ENCODE data around the gene TBCD.

TBCD gene

DNA sequence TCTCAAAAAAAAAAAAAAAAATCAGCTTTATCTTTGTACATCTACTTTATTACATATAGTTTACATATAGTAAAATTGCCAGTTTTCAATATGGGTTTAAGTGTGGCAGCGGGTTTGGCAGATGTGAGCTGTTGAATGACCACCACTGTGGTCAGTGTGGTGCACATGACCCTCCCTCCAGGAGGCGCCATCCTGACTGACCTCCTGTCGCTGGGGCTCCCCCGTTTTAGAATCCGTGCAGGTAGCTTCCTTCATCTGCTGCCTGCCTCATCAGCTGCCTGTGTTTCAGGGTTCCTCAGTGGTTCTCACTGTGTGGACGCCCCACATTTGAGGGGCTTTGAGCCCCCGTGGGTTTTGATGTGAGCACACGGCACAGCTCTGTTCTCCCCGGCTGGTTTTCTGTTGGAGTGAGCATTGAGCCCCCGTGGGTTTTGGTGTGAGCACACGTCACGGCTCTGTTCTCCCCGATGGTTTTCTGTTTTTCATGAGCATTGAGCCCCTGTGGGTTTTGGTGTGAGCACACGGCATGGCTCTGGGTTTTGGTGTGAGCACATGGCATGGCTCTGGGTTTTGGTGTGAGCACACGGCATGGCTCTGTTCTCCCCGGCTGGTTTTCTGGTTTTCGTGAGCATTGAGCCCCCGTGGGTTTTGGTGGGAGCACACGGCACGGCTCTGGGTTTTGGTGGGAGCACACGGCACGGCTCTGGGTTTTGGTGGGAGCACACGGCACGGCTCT lies 145.8 kb downstream of the TBCD start:
- peaks cover 52% of the 10 kb centered on the region for H3K36me3 Mint-ChIP-seq (ENCODE audit: low read depth)
- H3K9me3 Mint-ChIP-seq: no peaks in the 10 kb centered on the region
- no peaks in the 10 kb centered on the region for H3K27me3 Mint-ChIP-seq
- H3K4me1 Mint-ChIP-seq (ENCODE audit: low read depth): peaks cover 38% of the 10 kb centered on the region
- no peak overlapping the region for H3K27ac Mint-ChIP-seq
- no peak overlapping the region for H3K4me3 Mint-ChIP-seq

DNA sequence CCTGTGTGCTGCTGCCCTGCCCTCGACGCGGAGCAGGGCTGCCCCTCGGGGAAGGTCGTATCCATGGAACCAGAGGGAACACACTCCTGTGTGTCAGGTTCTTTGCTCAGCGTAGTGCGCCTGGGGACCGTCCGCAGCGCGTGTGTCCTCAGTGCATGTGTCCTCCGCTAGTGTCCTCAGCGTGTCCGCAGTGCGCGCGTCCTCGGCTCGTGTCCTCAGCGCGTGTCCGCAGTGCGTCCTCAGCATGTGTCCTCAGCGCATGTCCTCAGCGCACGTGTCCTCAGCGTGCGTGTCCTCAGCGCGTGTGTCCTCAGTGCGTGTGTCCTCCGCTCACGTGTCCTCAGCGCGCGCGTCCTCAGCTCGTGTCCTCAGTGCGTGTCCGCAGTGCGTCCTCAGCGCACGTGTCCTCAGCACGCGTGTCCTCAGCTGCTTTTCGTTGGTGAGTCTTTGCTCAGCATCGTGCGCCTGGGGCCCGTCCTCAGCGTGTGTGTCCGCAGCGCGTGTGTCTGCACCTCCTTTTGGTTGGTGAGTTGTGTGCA lies 147.2 kb downstream of the TBCD start:
- Mint-ChIP-seq H3K36me3 (ENCODE audit: low read depth) (peaks cover 42% of the 10 kb centered on the region), H3K4me3 (no peak overlapping the region), H3K9me3 (no peaks in the 10 kb centered on the region), H3K27me3 (no peaks in the 10 kb centered on the region), H3K4me1 (ENCODE audit: low read depth) (peaks cover 24% of the 10 kb centered on the region), H3K27ac (no peak overlapping the region)

DNA sequence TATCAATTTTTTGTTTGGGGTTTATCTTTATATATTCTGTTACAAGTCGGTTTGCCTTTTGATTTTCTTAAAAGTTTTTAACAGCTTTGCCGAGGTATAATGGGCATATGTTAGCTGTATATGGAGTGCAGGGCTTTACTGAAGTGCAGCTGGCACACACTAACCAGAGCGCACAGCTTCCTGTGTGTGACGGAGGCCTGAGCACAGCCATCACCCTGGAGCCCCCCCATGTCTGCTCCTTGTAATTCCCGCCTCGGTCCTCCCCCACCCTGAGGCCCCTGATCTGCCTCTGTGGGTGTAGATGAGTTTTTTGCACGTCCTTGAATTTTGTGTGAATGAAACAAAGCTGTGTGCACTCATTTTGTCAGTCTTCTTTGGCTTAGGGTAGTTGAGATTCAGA lies 148.1 kb downstream of the TBCD start:
- Mint-ChIP-seq H3K27ac (no peak overlapping the region), H3K4me3 (no peak overlapping the region), H3K36me3 (ENCODE audit: low read depth) (peaks cover 44% of the 10 kb centered on the region), H3K27me3 (no peaks in the 10 kb centered on the region), H3K4me1 (ENCODE audit: low read depth) (peaks cover 15% of the 10 kb centered on the region), H3K9me3 (no peaks in the 10 kb centered on the region)

DNA sequence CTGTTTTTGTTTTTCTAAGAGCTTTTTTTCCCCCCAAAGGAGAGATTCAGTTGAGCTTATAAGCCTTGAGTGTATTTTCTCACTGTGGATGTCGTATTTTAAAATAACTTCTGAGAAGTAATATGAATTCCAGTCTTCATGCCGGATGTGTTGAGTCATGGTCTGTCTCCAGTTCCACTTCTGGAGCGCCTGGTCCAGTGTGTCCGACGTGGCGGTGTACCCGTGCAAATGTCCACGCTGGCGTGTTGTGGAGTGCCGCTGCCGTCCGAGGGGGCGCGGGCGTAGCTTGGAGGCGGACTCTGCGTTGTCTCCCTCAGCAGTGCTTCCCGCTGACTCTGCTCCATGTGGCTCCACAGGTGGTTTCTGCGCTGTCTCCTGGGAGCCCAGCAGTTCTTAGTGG lies 148.9 kb downstream of the TBCD start:
- Mint-ChIP-seq H3K9me3 (no peaks in the 10 kb centered on the region), H3K27ac (no peak overlapping the region), H3K4me3 (no peak overlapping the region), H3K27me3 (no peaks in the 10 kb centered on the region), H3K4me1 (ENCODE audit: low read depth) (peaks cover 9% of the 10 kb centered on the region), H3K36me3 (ENCODE audit: low read depth) (peaks cover 36% of the 10 kb centered on the region)

DNA sequence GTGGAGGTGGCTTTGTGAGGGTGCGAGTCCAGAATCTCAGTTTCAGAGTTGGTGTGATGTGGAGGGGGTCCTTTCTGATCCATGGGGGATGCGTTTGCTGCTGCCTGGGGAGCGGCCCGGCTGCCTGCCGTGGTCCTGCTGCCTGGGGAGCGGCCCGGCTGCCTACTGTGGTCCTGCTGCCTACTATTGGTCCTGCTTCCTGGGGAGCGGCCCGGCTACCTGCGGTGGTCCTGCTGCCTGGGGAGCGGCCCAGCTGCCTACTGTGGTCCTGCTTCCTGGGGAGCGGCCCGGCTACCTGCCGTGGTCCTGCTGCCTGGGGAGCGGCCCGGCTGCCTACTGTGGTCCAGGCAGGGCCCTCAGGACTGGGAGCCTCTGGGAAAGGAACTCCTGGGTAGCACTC lies 149.5 kb downstream of the TBCD start:
- Mint-ChIP-seq H3K4me1 (ENCODE audit: low read depth) (peaks cover 9% of the 10 kb centered on the region), H3K9me3 (no peaks in the 10 kb centered on the region), H3K27me3 (no peaks in the 10 kb centered on the region), H3K36me3 (ENCODE audit: low read depth) (peaks cover 42% of the 10 kb centered on the region), H3K27ac (no peak overlapping the region), H3K4me3 (no peak overlapping the region)

DNA sequence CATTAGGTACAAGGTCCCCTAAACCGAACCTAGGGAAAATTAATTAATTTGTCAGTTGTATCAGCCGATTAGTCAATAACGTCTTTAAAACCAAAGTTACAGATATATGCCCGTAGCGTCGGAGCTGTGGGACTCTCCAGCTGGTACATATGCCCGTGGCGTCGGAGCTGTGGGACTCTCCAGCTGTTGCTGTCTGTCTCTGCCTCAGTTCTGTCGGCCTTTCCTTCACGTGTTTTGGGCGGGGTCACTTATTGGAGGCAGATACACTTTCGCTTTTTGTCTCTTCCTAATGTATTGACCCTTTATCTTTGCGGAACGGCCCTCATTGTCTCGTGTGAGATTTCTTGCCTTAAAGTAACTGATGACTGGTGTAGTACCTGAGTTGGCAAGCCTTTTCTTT lies 150.0 kb downstream of the TBCD start:
- no peaks in the 10 kb centered on the region for H3K27me3 Mint-ChIP-seq
- H3K9me3 Mint-ChIP-seq: no peaks in the 10 kb centered on the region
- H3K36me3 Mint-ChIP-seq (ENCODE audit: low read depth): peaks cover 40% of the 10 kb centered on the region
- no peak overlapping the region for H3K27ac Mint-ChIP-seq
- peaks cover 9% of the 10 kb centered on the region for H3K4me1 Mint-ChIP-seq (ENCODE audit: low read depth)
- no peak overlapping the region for H3K4me3 Mint-ChIP-seq

DNA sequence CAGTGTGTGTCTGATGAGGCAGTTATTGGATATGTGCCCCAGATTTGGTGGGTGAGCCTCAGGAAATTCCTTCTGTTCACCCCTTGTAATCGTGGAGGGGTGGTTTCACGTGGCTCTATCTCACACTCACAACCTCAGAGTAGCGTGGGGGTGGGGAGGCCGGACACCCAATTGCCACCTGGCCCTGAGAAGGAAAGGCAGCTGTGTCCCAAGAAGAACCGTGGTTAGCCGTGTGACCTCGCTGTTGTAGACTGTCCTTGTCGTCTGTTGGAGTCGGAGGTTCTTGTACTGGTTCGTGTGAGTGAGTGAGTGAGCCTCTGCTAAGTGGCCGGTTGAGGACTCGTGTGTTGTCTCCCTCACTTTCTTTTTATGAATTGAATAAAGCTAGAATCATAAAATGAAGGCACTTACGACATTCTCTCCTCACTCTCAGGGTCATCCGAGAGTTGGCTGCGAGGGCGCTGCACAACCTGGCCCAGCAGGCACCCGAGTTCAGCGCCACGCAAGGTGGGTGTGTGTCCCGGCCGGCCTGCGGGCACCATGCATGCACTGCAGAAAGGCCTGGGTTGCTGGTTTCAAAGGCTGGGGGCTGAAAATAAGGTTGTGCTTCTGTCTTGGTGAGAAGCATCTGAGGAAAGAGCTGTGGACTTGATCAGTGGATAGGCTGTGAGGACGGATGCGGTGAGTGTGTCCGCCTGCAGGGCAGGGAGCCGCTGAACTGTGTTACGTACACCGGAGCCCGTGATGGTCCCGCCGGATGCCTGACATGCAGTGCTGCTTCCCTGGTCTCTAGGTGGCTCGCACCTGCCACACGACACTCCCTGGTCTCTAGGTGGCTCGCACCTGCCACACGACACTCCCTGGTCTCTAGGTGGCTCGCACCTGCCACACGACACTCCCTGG lies 151.4 kb downstream of the TBCD start:
- Mint-ChIP-seq H3K9me3 (no peaks in the 10 kb centered on the region), H3K27ac (no peak overlapping the region), H3K27me3 (no peaks in the 10 kb centered on the region), H3K36me3 (ENCODE audit: low read depth) (peaks cover 39% of the 10 kb centered on the region), H3K4me3 (no peak overlapping the region), H3K4me1 (ENCODE audit: low read depth) (peaks cover 12% of the 10 kb centered on the region)

DNA sequence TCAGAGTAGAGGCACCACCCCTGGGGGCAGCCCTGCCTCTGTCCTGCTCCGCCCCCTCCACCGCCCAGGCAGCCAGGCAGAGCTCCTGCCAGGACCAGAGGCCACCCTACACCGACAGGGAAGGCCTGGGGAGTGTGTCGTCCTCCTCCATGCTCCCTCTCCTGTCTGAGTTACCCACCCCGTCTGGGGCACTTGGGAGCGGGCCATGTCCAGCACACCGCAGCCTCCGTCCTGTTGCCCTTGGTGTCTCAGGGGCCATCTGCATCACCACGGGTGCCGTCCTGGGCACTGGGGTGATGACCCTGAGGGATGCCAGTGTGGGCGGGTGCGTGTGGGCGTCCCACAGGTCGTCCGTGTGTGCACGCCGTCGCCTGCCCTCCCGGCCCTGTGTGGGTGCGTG lies 153.3 kb downstream of the TBCD start:
- no peaks in the 10 kb centered on the region for H3K27me3 Mint-ChIP-seq
- H3K9me3 Mint-ChIP-seq: no peaks in the 10 kb centered on the region
- H3K36me3 Mint-ChIP-seq (ENCODE audit: low read depth): peaks cover 34% of the 10 kb centered on the region
- no peak overlapping the region for H3K27ac Mint-ChIP-seq
- peaks cover 15% of the 10 kb centered on the region for H3K4me1 Mint-ChIP-seq (ENCODE audit: low read depth)
- H3K4me3 Mint-ChIP-seq: no peak overlapping the region

DNA sequence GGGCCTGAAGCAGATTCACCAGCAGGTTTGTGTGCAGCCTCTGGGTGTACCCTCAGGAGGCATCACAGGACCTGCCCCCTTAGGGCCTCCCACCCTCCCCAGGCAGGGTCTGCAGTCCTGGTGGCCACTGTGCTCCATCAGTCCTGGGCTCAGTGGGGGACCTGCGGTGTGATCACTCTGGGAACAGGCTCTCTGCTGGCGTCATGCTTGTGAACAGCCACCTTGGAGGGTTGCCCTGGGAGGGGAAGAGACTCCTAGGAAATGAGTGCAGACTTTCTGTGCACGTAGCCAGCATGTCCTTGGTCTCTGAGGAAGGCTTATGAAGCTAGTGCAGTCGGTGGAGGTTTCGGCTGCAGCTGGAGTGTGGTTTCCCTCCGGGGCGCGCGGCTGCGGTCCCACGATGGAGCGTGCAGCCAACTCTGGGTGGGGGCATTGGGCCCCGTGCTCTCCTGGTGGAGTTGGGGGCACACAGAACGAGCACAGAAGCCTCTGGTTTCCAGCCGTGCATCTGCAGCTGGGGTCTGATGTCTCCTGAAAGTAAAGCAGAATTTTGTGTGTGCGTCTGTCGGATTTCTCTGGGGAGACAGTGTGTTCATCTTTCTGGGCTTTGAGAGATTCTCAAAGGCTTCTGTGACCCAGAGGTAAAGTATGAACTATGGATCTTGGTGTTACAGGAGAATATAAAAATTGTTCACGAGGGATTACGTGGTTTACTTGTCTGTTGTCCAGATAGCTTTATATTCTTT lies 156.1 kb downstream of the TBCD start:
- Mint-ChIP-seq H3K9me3 (no peaks in the 10 kb centered on the region), H3K4me1 (ENCODE audit: low read depth) (peaks cover 22% of the 10 kb centered on the region), H3K27ac (no peak overlapping the region), H3K4me3 (no peak overlapping the region), H3K27me3 (no peaks in the 10 kb centered on the region), H3K36me3 (ENCODE audit: low read depth) (peaks cover 31% of the 10 kb centered on the region)

DNA sequence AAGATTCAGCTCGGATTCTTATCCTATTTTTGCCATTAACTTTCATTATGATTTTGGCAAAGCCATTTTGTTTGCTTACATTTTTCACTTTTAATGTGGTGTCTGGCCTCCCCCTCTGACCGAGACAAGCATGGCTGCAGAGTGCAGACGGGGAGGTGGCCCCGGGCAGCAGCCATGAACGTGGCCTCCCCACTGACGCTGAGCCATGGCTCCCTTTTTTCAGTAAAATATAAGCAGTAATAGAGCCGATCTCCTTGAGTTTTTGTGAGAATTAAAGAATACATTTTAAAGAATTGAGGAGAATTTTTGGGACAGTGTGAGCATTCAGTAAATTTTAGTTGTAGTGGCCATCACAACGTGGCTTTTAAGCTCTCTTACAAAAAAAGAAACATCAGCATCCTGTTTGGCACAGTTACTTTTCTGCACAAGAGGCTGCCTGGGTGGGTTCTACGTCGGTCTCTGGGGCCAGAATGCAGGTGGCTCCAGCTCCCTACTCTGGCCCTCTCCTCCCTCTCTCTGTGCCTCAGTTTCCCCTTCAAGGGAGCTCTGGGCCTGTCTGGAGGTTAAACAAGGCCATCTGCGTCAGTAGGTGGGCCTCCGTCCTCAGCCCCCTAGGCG lies 156.8 kb downstream of the TBCD start:
- Mint-ChIP-seq H3K4me1 (ENCODE audit: low read depth) (peaks cover 22% of the 10 kb centered on the region), H3K4me3 (no peak overlapping the region), H3K27ac (no peak overlapping the region), H3K9me3 (no peaks in the 10 kb centered on the region), H3K27me3 (no peaks in the 10 kb centered on the region), H3K36me3 (ENCODE audit: low read depth) (peaks cover 31% of the 10 kb centered on the region)

DNA sequence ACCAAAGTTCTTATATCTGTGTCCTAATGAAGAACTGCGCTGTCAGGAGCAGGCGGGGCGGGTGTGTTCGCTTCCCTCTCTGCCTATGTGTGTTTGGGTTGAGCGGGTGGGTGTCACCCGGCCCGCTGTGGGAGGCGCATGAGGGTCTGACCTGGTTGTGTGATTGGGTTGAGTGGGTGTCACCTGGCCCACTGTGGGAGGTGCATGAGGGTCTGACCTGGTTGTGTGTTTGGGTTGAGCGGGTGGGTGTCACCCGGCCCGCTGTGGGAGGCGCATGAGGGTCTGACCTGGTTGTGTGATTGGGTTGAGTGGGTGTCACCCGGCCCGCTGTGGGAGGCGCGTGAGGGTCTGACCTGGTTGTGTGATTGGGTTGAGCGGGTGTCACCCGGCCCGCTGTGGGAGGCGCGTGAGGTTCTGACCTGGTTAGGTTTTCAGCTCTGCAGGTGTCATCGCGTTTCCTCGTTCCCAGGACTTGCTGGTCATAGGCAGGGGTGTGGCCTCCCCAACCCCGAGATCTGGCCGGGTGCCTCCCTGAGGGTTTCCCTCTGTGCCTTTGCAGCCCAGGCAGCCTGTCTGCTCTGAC lies 157.5 kb downstream of the TBCD start:
- H3K4me1 Mint-ChIP-seq (ENCODE audit: low read depth): peaks cover 22% of the 10 kb centered on the region
- H3K4me3 Mint-ChIP-seq: no peak overlapping the region
- H3K9me3 Mint-ChIP-seq: no peaks in the 10 kb centered on the region
- peak overlapping the region; percentile 23 for H3K27ac Mint-ChIP-seq
- peaks cover 26% of the 10 kb centered on the region for H3K36me3 Mint-ChIP-seq (ENCODE audit: low read depth)
- no peaks in the 10 kb centered on the region for H3K27me3 Mint-ChIP-seq

DNA sequence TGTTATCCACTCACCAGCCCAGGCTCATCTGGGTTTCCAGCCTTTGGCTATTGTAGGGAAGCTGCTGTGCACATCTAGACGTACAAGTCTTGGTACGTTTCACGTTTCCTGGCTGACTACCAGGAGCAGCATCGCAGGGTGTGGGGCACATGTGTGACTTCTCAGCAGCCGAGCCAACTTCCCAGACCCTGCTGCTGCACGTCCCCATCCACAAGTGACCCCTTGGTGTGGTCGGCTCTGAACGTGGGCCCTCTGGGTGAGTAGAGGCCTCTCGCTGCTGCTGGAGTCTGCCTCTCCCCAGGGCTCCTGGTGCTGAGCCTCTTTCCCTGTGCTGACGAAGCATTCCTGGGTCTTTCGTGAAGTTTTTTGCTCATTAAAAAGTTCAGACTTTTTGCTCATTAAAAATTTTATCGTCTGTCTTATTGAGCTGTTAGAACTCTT lies 158.2 kb downstream of the TBCD start:
- no peak overlapping the region for H3K27ac Mint-ChIP-seq

DNA sequence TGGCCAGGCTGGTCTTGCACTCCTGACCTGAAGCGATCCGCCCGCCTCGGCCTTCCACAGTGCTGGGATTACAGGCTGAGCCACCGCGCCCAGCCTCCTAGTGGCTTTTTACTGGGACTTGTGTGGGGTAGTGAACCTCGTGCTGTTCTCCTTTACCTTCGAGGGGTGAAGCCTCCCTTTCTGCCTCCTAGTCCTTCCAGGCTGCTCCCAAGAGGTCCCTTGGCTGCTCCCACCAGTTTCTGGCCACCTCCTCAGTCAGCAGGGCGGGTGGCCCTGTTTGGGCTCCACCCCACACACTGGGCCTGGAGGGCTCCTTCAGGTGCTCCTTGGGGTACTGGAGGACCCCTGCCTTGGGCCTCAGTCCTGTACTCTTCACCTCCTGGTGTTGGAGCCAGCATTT lies 158.9 kb downstream of the TBCD start:
- Mint-ChIP-seq H3K4me1 (ENCODE audit: low read depth) (peaks cover 31% of the 10 kb centered on the region), H3K27me3 (no peaks in the 10 kb centered on the region), H3K27ac (no peak overlapping the region), H3K4me3 (no peak overlapping the region), H3K36me3 (ENCODE audit: low read depth) (peaks cover 31% of the 10 kb centered on the region), H3K9me3 (no peaks in the 10 kb centered on the region)

More for the DNA sequence above, 158.2 kb downstream of the TBCD start:
- Mint-ChIP-seq H3K9me3 (no peaks in the 10 kb centered on the region), H3K4me3 (no peak overlapping the region), H3K36me3 (ENCODE audit: low read depth) (peaks cover 27% of the 10 kb centered on the region), H3K27me3 (no peaks in the 10 kb centered on the region), H3K4me1 (ENCODE audit: low read depth) (peaks cover 27% of the 10 kb centered on the region)

DNA sequence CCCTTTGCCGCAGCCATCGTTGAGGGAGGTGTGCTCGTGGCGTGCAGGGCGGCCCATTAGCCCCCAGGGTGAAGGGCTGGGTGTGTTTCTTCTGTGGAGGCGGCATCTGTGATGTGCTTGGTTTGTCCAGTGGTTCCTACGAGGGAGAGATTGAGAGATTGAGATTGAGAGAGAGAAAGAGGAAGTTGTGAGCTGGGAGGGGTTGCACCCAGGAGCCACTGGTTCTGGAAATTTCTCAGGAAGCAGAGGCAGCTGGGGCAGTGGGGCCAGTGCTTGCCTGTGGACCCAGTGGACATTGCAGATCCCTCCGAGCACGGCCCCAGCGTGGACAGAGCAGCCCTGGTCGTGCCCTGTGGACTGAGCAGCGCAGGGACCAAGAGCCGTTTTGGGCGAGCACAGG lies 160.0 kb downstream of the TBCD start:
- no peaks in the 10 kb centered on the region for H3K27me3 Mint-ChIP-seq
- peaks cover 25% of the 10 kb centered on the region for H3K36me3 Mint-ChIP-seq (ENCODE audit: low read depth)
- H3K4me1 Mint-ChIP-seq (ENCODE audit: low read depth): peaks cover 37% of the 10 kb centered on the region
- H3K4me3 Mint-ChIP-seq: no peak overlapping the region
- no peaks in the 10 kb centered on the region for H3K9me3 Mint-ChIP-seq
- H3K27ac Mint-ChIP-seq: peak overlapping the region; percentile 86
